GM12892 (cell line): ENCODE data around the gene SPDEF.

Source experiments
- POLR2A ChIP-seq: IDR thresholded peaks from 2 replicates; pipeline ENCODE4 v1.6.1; 2011; ENCODE audit warnings: low read depth, low read length, control low read depth
- TAF1 ChIP-seq: IDR thresholded peaks from 2 replicates; pipeline ENCODE4 v1.6.1; 2011; ENCODE audit warnings: low read depth, mild to moderate bottlenecking, control low read depth, low read length, borderline replicate concordance

DNA sequence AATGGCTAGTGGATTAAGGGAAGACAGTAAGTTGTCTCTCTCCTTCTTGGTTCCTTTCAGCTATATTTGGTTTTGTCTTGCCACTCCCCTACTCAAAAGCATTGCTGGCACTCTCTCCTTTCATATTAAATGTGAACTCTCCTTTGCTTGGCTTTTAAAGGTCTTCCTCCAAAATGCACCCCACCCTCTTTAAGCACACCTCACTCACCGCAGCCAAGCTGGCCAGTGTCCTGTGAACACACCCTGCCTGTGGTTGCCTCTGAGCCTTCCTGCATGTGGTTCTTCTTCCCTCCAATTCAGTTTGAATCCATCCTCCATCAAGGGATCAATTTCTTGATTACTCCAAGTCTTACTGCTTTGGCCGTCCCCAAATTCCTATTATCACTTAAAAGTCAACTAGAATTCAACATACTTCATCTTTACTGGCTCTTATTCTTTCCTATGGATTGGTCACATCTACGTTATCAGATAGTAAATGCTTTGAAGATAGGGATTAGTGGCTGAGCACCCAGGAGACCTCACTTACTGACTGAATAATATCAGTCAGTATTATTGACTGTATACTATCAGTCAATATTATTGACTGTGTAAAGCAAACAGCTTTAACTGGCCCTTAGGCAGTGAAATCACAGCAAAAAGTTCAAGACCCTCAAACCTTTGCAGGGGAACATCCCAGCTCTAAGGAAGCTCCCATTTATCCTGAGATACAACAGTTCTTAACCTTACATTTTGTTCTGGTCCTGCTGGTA lies 41.6 kb upstream of the SPDEF start:
- no peak for TF ChIP-seq POLR2A
- no peak for TF ChIP-seq TAF1
